ENCODE results near the gene IQCH. TPM values are rescaled to one million over a fixed set of nuclear protein-coding genes. Genes with fewer than 3 reads are reported as not detected.

IQCH gene
- total RNA-seq, 1 experiment from 2014 or later, result 1.1 TPM

DNA sequence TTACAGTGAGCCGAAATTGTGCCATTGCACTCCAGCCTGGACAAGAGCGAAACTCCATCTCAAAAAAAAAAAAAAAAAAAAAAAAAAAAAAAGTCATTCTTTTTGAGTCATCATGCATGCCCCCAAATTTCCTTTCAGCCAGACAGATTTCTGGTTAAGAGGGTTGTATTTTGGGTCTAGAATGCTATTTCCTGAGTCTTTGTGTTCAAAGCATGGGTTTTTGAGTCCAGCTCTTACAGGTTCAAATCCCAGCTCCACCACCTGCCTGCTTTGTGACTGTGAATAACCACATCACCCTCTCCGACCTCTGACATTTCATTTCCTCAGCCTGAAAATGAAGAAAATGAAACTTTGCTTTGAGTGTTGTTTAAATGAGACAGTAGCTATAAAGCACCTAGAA lies 257.0 kb downstream of the IQCH start:
- H4K5ac ChIP-seq (ENCODE audit: insufficient read length, low read depth, low read length), result no peak overlapping the region
- H2BK5ac ChIP-seq (ENCODE audit: insufficient read length, low read length), result no peak overlapping the region
- H3K4me2 ChIP-seq (ENCODE audit: insufficient read depth, insufficient read length, low read length), result no peak overlapping the region
- H2BK120ac ChIP-seq (ENCODE audit: low read depth, low read length, poor library complexity, severe bottlenecking), result no peak overlapping the region
- no peak overlapping the region for H3K9ac ChIP-seq (ENCODE audit: extremely low read depth, insufficient read length, low read length)
- Mint-ChIP-seq H3K27me3 (ENCODE audit: low read depth) (no peaks in the 10 kb centered on the region), H3K4me3 (no peak overlapping the region), H3K9me3 (no peaks in the 10 kb centered on the region), H3K36me3 (ENCODE audit: insufficient read depth in 1 of 3, low read depth in 3 of 3) (peaks cover 0 to 14% (median 0%) of the 10 kb centered on the region in 3 experiments; a peak in 2 of 7 replicates), H3K4me1 (no peaks in the 10 kb centered on the region), H3K27ac (no peak overlapping the region)
- DNase-seq, result no peak
- H3K23ac ChIP-seq (ENCODE audit: insufficient read length, low read depth, low read length), result no peak overlapping the region
- H3K4me1 ChIP-seq (ENCODE audit: insufficient read depth, low read length), result no peaks in the 10 kb centered on the region; the same call in 1 of the 2 replicates
- H4K8ac ChIP-seq (replicated peaks; ENCODE audit: insufficient read length, low read depth, low read length), result no peak overlapping the region
- TF ChIP-seq, protein P1, sequence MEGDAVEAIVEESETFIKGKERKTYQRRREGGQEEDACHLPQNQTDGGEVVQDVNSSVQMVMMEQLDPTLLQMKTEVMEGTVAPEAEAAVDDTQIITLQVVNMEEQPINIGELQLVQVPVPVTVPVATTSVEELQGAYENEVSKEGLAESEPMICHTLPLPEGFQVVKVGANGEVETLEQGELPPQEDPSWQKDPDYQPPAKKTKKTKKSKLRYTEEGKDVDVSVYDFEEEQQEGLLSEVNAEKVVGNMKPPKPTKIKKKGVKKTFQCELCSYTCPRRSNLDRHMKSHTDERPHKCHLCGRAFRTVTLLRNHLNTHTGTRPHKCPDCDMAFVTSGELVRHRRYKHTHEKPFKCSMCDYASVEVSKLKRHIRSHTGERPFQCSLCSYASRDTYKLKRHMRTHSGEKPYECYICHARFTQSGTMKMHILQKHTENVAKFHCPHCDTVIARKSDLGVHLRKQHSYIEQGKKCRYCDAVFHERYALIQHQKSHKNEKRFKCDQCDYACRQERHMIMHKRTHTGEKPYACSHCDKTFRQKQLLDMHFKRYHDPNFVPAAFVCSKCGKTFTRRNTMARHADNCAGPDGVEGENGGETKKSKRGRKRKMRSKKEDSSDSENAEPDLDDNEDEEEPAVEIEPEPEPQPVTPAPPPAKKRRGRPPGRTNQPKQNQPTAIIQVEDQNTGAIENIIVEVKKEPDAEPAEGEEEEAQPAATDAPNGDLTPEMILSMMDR (conservative IDR thresholded peaks at IDR 0.05), result no peak
- H2BK12ac ChIP-seq (ENCODE audit: insufficient read length, low read depth, low read length), result no peak overlapping the region
- no peaks in the 10 kb centered on the region for H4K20me1 ChIP-seq (ENCODE audit: control insufficient read depth, insufficient read depth, insufficient read length)
- H2AFZ ChIP-seq (ENCODE audit: low read length), result no peak overlapping the region
- H2BK20ac ChIP-seq (ENCODE audit: low read depth, low read length, poor library complexity, severe bottlenecking), result no peak overlapping the region
- no peaks in the 10 kb centered on the region for H3K79me2 ChIP-seq (ENCODE audit: insufficient read depth, low read length)
- H3K18ac ChIP-seq (ENCODE audit: insufficient read length, low read depth, low read length), result no peak overlapping the region
- no peak overlapping the region for H3K4ac ChIP-seq (ENCODE audit: low read depth, low read length)
- no peaks in the 10 kb centered on the region for H3K23me2 ChIP-seq (ENCODE audit: insufficient read length, low read depth, low read length, poor library complexity, severe bottlenecking)
- no peak overlapping the region for H3T11ph ChIP-seq (ENCODE audit: low read length)
- no CpG with 5 or more reads among the region's 3 CpGs for WGBS (ENCODE audit: extremely low coverage, insufficient read length, low lambda C conversion rate)
- no peaks in the 10 kb centered on the region for H3K9me3 ChIP-seq (ENCODE audit: control insufficient read depth, low read depth, low read length)
- no peak overlapping the region for H3K14ac ChIP-seq (ENCODE audit: insufficient read depth, low read length)
- no peak overlapping the region for H3K27ac ChIP-seq (ENCODE audit: insufficient read length, low read depth, low read length)
- H2AK5ac ChIP-seq (ENCODE audit: insufficient read length, low read length), result no peak overlapping the region
- no peak overlapping the region for H2BK15ac ChIP-seq (ENCODE audit: low read depth, low read length)
- no peaks in the 10 kb centered on the region for H3K79me1 ChIP-seq (ENCODE audit: insufficient read depth, low read depth, low read length, poor library complexity, severe bottlenecking)
- H3K56ac ChIP-seq (ENCODE audit: insufficient read length, low read depth, low read length), result no peak overlapping the region
- H3K27me3 ChIP-seq (ENCODE audit: insufficient read depth, low read length), result no peaks in the 10 kb centered on the region
- H4K91ac ChIP-seq (ENCODE audit: insufficient read length, low read depth, low read length), result no peak overlapping the region

Measured in H9 (cell line).